ENCODE data around the gene SETD2. TPM values are rescaled to one million over a fixed set of nuclear protein-coding genes. Genes with fewer than 3 reads are reported as not detected.
A peak's percentile ranks its signal among the peaks of the same experiment; 100 is the strongest.

SETD2 gene
- total RNA-seq, 1 donor from 2014 or later: 26.4 TPM

DNA sequence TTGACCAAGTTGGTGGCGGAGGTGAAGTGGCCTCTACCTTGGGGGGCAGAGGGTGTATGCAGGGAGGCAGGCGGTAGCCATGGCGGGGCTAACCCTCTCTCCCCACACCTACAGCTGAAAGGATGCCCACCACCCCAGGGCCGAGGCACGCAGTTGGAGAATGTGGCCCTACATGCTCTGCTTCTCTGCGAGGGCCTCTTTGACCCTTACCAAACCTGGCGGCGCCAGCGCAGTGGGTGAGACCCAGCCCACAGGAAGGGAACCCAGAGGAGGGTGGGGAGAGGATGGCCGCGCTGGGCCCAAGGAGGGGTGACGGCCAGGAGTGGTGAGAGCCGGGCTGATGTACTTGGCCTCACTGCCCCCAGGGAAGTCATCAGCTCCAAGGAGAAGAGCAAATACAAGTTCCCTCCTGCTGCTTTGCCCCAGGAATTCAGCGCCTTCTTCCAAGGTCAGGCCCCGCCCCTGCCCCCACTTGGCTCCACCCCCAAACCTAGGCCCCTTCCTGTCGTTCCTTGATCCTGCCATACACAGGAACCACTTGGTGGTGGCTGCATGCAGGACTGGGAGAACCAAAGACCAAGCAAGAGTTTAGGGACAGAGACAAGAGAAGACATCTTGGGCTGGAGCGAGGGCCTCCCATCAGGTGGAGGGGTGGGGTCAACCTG is 174.6 kb downstream of the SETD2 start:
- Histone ChIP-seq H3K27me3 (ENCODE audit: low read depth) (no peaks in the 10 kb centered on the region), H3K9me3 (replicated peaks) (no peaks in the 10 kb centered on the region), H3K27ac (replicated peaks) (peak overlapping the region; percentile 63), H3K4me1 (peaks cover 39% of the 10 kb centered on the region), H3K4me3 (no peak overlapping the region), H3K36me3 (no peaks in the 10 kb centered on the region)
- intact Hi-C loops (cut with micrococcal nuclease): no loop called here
- TF ChIP-seq, protein P1, sequence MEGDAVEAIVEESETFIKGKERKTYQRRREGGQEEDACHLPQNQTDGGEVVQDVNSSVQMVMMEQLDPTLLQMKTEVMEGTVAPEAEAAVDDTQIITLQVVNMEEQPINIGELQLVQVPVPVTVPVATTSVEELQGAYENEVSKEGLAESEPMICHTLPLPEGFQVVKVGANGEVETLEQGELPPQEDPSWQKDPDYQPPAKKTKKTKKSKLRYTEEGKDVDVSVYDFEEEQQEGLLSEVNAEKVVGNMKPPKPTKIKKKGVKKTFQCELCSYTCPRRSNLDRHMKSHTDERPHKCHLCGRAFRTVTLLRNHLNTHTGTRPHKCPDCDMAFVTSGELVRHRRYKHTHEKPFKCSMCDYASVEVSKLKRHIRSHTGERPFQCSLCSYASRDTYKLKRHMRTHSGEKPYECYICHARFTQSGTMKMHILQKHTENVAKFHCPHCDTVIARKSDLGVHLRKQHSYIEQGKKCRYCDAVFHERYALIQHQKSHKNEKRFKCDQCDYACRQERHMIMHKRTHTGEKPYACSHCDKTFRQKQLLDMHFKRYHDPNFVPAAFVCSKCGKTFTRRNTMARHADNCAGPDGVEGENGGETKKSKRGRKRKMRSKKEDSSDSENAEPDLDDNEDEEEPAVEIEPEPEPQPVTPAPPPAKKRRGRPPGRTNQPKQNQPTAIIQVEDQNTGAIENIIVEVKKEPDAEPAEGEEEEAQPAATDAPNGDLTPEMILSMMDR (IDR thresholded peaks at IDR 0.05; ENCODE audit: borderline replicate concordance): no peak
- DNase-seq: no peak

DNA sequence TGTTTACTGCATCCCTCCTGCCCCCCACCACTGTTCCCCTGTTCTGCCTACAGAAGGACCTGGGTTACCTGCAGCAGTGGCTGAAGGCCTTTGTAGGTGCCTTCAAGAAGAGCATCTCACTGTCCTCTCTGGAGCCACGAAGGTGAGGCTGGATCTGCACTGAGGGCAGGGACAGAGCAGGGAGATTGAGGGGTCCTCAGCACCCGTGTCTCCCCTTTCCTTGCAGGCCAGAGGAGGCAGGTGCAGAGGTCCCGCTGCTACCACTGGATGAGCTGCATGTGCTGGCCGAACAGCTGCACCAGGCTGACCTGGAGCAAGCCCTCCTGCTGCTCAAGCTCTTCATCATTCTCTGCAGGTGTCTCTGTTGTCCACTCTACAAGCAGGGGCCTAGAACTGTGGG is 175.3 kb downstream of the SETD2 start:
- Histone ChIP-seq H3K36me3 (no peaks in the 10 kb centered on the region), H3K27me3 (ENCODE audit: low read depth) (no peaks in the 10 kb centered on the region), H3K4me3 (no peak overlapping the region), H3K27ac (replicated peaks) (peak overlapping the region; percentile 63), H3K4me1 (peaks cover 39% of the 10 kb centered on the region), H3K9me3 (replicated peaks) (no peaks in the 10 kb centered on the region)
- DNase-seq: no peak
- intact Hi-C loops (cut with micrococcal nuclease): no loop called here
- TF ChIP-seq, protein P1 (IDR thresholded peaks at IDR 0.05; ENCODE audit: borderline replicate concordance): no peak

DNA sequence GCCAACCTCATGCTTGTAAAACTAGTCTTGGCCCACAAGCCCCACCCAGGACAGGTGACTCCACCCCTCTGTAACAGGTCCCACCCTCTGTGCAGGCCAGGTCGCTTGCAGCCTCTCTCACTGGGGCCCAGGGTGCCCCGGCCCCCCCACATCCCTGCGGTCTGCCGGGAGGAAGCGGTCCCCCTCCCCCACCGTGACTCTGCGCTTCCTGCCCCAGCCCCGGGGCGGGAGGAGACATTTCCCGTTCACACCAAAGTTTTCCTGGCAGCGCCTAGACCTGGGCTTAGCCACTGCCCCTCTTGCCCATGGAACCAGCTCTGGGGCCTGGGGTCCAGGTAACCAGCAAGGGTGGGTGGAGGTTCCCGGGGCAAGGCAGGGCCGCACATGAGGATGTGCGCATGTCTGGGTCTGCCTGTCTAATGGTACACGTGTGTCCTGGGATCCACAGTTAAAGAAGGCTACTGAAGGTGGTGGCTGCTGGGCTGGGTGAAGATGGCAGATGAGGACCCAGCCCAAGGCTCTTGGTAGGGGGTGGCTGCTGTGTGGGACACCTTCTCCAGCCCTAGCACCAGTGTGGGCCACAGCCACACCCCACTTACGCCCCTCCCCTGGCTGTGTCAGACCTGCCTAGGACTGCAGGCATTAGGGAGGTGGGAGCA is 176.0 kb downstream of the SETD2 start:
- TF ChIP-seq, protein P1 (IDR thresholded peaks at IDR 0.05; ENCODE audit: borderline replicate concordance): no peak

DNA sequence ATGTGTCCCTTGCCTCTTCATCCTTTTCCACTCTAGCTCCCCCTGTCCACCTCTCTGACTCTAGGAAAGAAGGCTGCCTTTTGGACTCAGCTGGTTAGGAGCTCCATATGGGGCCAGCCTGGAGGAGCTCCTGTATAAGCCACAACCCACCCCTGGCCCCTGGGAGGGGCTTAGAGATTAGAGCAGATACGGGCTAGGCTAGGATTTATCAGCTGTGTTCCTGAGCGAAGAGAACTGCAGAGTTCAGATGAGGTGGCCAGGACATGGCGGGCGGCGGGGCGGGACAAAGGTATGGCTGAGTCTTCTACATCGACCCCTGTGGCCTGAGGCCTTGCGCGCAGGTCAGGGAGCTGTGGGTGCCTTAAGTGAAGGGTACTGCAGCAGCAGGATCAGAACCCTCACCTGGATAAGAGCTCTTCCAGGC is 176.6 kb downstream of the SETD2 start:
- peak overlapping the region; percentile 63 for H3K27ac ChIP-seq (replicated peaks)
- intact Hi-C loops (cut with micrococcal nuclease): no loop called here
- H3K4me3 ChIP-seq: peak overlapping the region; percentile 44

More for the DNA sequence above, 176.0 kb downstream of the SETD2 start:
- peak overlapping the region; percentile 44 for H3K4me3 ChIP-seq
- peak overlapping the region; percentile 63 for H3K27ac ChIP-seq (replicated peaks)
- no peaks in the 10 kb centered on the region for H3K36me3 ChIP-seq
- H3K27me3 ChIP-seq (ENCODE audit: low read depth): no peaks in the 10 kb centered on the region
- peak; percentile 74 for DNase-seq
- no peaks in the 10 kb centered on the region for H3K9me3 ChIP-seq (replicated peaks)
- H3K4me1 ChIP-seq: peaks cover 39% of the 10 kb centered on the region
- intact Hi-C loops (cut with micrococcal nuclease): no loop called here

DNA sequence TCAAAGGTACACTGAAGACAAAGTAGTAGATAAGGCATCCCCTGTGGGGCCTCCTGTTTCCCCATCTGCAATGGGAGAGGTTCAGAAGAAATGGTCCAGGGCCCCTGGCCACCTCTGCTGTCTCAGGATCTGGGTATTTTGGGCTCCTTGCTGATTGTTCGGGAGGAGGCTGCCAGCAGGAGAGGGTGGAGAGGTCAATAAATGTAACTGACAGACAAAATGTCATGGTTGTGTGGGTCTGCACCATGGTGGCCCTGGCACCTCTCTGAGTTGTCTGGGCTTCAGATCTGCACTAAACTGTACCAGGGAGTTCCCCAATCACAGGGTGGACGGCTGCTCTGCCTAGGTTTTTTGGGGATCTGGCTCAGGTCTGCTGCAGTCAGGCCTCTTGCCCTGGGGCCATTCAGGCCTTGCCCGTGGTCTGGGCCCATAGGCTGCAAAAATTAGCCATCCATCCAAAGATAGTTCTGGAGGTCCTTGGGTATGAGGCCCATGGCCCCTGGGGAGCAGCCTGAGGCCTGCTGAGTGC is 177.1 kb downstream of the SETD2 start:
- Histone ChIP-seq H3K27ac (replicated peaks) (peak overlapping the region; percentile 63), H3K36me3 (no peaks in the 10 kb centered on the region), H3K27me3 (ENCODE audit: low read depth) (no peaks in the 10 kb centered on the region), H3K4me3 (no peak overlapping the region), H3K9me3 (replicated peaks) (no peaks in the 10 kb centered on the region), H3K4me1 (peaks cover 48% of the 10 kb centered on the region)
- DNase-seq: no peak
- intact Hi-C loops (cut with micrococcal nuclease): no loop called here
- TF ChIP-seq, protein P1 (IDR thresholded peaks at IDR 0.05; ENCODE audit: borderline replicate concordance): no peak

More for the DNA sequence above, 176.6 kb downstream of the SETD2 start:
- TF ChIP-seq, protein P1 (IDR thresholded peaks at IDR 0.05; ENCODE audit: borderline replicate concordance): no peak
- H3K9me3 ChIP-seq (replicated peaks): no peaks in the 10 kb centered on the region
- H3K27me3 ChIP-seq (ENCODE audit: low read depth): no peaks in the 10 kb centered on the region
- no peaks in the 10 kb centered on the region for H3K36me3 ChIP-seq
- peaks cover 44% of the 10 kb centered on the region for H3K4me1 ChIP-seq
- DNase-seq: no peak

Measured in left ventricle myocardium inferior (tissue), 1 donor.